ENCODE data around the gene PPP1R26. TPM values are rescaled to one million over a fixed set of nuclear protein-coding genes. Genes with fewer than 3 reads are reported as not detected.

Gene PPP1R26
- total and polyA plus RNA-seq, 12 donors, result 3.3 to 34.8 (median 15.8) TPM

DNA sequence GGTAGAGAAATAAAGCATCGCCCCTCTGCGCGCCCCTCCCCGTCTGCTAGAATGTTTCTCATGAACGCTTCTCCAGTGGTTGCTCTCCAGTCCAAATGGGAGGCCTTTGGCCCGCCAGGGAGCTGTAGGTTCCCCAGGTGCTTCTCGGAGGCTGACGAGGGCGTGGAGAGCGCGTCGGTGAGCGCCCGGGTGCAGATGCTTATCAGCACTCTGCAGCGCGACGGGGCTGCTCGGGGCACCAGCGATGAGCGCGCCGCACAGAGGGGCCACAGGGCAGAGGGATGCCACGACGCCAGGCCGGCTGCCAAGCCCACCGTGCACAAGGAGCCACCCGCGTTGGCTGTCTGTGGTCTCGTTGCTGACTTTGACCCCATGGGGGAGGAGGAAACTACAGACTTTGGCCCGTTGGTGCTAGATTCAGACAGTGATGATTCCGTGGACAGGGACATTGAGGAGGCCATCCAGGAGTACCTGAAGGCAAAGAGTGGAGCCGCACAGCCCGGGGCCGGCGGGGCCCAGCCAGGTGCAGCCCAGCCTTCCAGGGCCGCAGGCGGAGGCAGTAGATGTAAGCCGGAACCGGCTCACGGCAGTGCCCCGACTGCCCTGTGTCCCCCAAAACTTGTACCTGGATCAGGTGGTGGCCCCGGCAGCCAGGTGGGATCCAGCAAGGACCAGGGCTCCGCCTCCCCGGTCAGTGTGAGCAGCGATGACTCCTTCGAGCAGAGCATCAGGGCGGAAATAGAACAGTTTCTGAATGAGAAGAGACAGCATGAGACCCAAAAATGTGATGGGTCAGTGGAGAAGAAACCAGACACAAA is 5.1 kb downstream of the PPP1R26 start:
- DNase-seq, result no peak
- TF ChIP-seq POLR2A (IDR thresholded peaks at IDR 0.05), result no peak
- TF ChIP-seq, protein P1, sequence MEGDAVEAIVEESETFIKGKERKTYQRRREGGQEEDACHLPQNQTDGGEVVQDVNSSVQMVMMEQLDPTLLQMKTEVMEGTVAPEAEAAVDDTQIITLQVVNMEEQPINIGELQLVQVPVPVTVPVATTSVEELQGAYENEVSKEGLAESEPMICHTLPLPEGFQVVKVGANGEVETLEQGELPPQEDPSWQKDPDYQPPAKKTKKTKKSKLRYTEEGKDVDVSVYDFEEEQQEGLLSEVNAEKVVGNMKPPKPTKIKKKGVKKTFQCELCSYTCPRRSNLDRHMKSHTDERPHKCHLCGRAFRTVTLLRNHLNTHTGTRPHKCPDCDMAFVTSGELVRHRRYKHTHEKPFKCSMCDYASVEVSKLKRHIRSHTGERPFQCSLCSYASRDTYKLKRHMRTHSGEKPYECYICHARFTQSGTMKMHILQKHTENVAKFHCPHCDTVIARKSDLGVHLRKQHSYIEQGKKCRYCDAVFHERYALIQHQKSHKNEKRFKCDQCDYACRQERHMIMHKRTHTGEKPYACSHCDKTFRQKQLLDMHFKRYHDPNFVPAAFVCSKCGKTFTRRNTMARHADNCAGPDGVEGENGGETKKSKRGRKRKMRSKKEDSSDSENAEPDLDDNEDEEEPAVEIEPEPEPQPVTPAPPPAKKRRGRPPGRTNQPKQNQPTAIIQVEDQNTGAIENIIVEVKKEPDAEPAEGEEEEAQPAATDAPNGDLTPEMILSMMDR (IDR thresholded peaks at IDR 0.05), result no peak
- no peaks in the 10 kb centered on the region for H3K9me3 ChIP-seq (replicated peaks in 1 of 3)
- H3K4me1 ChIP-seq (replicated peaks in 1 of 2), result peaks cover 0 to 10% of the 10 kb centered on the region in 2 donors
- H3K27ac ChIP-seq, result no peak overlapping the region
- H3K4me3 ChIP-seq, result no peak overlapping the region
- peaks cover 0 to 41% of the 10 kb centered on the region in 2 donors for H3K36me3 ChIP-seq (replicated peaks in 1 of 2)
- no peaks in the 10 kb centered on the region for H3K27me3 ChIP-seq
- intact Hi-C loops (cut with DNase I), result no loop called here
- 93 to 98% (median 95%) methylated on average over 34 to 47 of the region's 47 CpGs for WGBS, 4 donors

DNA sequence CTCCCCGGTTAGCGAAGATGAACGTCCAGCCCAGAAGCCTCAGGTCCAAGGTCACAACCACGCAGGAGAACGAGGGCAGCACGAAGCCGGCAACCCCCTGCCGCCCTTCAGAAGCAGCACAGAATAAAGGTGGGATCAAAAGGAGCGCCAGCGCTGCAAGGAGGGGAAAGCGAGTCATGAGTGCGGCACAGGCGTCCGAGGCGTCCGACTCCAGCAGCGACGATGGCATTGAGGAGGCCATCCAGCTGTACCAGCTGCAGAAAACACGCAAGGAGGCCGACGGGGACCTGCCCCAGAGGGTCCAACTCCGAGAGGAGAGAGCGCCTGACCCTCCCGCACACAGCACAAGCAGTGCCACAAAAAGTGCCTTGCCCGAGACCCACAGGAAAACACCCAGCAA is 5.8 kb downstream of the PPP1R26 start:
- 87 to 94% (median 94%) methylated on average over 19 to 25 of the region's 25 CpGs for WGBS, 4 donors
- TF ChIP-seq, protein P1 (IDR thresholded peaks at IDR 0.05), result no peak
- TF ChIP-seq POLR2A (IDR thresholded peaks at IDR 0.05), result no peak

DNA sequence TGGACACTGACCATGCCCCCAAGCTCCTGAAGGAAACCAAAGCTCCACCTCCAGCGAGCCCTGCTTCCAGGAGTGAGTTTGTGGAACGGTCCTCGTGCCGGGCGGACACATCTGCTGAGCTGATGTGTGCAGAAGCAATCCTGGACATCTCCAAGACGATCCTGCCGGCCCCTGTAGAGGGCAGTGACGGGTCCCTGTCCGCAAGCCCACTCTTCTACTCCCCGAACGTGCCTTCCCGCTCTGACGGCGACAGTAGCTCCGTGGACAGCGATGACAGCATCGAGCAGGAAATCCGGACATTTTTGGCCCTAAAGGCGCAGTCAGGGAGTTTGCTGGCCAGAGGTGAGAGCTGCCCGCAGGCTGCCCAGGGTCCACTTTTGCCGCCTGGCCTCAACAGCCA is 6.2 kb downstream of the PPP1R26 start:
- no peaks in the 10 kb centered on the region for H3K9me3 ChIP-seq (replicated peaks in 1 of 3)
- H3K27me3 ChIP-seq, result no peaks in the 10 kb centered on the region
- no peak for TF ChIP-seq POLR2A (IDR thresholded peaks at IDR 0.05)
- TF ChIP-seq, protein P1 (IDR thresholded peaks at IDR 0.05), result no peak
- no peak for DNase-seq
- H3K4me3 ChIP-seq, result no peak overlapping the region
- H3K27ac ChIP-seq, result no peak overlapping the region
- intact Hi-C loops (cut with DNase I), result no loop called here
- 90 to 93% (median 92%) methylated on average over 14 to 21 of the region's 21 CpGs for WGBS, 4 donors
- peaks cover 0 to 5% of the 10 kb centered on the region in 2 donors for H3K4me1 ChIP-seq (replicated peaks in 1 of 2)
- peaks cover 0 to 41% of the 10 kb centered on the region in 2 donors for H3K36me3 ChIP-seq (replicated peaks in 1 of 2)

More for the DNA sequence above, 5.8 kb downstream of the PPP1R26 start:
- no peaks in the 10 kb centered on the region for H3K9me3 ChIP-seq (replicated peaks in 1 of 3)
- H3K4me1 ChIP-seq (replicated peaks in 1 of 2), result peaks cover 0 to 10% of the 10 kb centered on the region in 2 donors
- intact Hi-C loops (cut with DNase I), result no loop called here
- no peak for DNase-seq
- no peaks in the 10 kb centered on the region for H3K27me3 ChIP-seq
- no peak overlapping the region for H3K27ac ChIP-seq
- no peak overlapping the region for H3K4me3 ChIP-seq
- H3K36me3 ChIP-seq (replicated peaks in 1 of 2), result peaks cover 0 to 41% of the 10 kb centered on the region in 2 donors

DNA sequence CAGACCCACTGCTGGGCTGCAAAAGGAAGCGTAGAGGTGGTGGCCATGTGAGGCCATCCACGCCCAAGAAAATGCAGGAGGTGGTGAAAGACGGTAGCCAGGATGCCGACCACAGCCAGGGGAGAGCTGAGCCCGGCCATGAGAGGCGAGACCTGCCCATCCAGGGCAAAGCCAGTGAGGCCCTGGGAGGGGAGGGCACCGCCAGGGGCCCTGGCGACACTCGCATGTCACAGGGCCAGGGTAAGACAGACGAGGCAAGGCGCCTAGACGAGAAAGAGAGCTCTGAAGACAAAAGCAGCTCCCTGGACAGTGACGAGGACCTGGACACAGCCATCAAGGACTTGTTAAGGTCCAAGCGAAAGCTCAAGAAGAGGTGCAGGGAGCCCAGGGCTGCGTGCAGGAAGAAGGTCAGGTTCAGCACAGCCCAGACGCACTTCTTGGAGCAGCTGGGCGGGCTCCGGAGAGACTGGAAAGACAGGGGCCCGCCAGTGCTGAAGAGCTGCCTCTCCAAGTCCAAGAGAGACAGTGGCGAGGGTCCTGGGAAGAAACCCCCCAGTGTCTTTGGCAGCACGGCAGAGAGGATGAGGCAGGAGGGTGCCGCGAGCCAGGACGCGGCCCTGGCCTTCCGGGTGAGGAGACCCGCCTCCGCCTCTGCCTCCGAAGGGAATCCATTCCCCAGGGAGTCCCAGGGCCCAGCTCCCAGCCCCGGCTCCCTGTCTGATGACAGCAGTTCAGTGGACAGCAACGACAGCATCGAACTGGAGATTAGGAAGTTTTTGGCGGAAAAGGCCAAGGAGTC is 6.9 kb downstream of the PPP1R26 start:
- Histone ChIP-seq H3K27ac (no peak overlapping the region), H3K27me3 (no peaks in the 10 kb centered on the region), H3K36me3 (replicated peaks in 1 of 2) (peaks cover 0 to 41% of the 10 kb centered on the region in 2 donors), H3K4me3 (no peak overlapping the region), H3K4me1 (replicated peaks in 1 of 2) (no peaks in the 10 kb centered on the region), H3K9me3 (replicated peaks in 1 of 3) (no peaks in the 10 kb centered on the region)
- WGBS, 4 donors, result 89 to 95% (median 93%) methylated on average over 26 to 33 of the region's 33 CpGs
- intact Hi-C loops (cut with DNase I), result no loop called here
- no peak for DNase-seq
- TF ChIP-seq, protein P1 (IDR thresholded peaks at IDR 0.05), result no peak
